GM21723 (cell line): ENCODE results near the gene SHC4.

ENCODE experiments used
- ATAC-seq: cut with Tn5 transposase; IDR thresholded peaks from one replicate; pipeline ENCODE4 v1.9.1; 2021; ENCODE audit warnings: mild to moderate bottlenecking, moderate library complexity; ENCODE audit not compliant: unreplicated experiment

Gene SHC4, protein sequence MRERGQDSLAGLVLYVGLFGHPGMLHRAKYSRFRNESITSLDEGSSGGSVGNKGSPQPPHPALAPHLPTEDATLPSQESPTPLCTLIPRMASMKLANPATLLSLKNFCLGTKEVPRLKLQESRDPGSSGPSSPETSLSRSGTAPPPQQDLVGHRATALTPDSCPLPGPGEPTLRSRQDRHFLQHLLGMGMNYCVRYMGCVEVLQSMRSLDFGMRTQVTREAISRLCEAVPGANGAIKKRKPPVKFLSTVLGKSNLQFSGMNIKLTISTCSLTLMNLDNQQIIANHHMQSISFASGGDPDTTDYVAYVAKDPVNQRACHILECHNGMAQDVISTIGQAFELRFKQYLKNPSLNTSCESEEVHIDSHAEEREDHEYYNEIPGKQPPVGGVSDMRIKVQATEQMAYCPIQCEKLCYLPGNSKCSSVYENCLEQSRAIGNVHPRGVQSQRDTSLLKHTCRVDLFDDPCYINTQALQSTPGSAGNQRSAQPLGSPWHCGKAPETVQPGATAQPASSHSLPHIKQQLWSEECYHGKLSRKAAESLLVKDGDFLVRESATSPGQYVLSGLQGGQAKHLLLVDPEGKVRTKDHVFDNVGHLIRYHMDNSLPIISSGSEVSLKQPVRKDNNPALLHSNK

DNA sequence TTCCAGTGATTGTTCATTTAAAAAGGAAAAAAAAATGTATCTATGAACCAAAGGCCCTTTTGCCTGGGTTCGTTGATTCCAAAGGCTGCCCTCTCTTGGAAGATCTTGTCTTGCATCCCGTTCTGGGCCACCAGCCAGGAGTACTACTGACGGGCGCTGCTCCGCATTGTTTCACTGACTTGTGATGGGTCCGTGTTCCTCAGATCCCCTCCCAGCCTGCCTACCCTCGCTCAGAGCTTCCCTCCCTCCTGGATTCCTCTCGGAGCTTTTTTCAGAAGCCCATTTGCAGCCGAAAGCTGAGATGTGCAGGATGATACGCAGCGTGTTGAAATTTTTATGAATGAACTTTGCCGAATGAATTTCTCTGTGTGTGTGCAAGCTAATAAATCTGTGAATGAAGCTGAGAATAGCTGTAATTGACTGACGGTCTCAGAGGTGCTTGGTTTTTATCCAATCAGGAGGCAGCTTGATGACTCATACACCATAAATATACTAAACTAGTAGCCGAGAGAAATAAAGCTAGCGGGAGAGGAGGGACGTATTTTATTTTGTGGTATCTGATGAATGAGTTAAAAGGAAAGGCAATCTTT is at the start of gene SHC4:
Gene SHC4 (minus strand): TSS at position 396 of the 590 bp plus-strand sequence. CDS start 904 bp downstream, outside the sequence.
- peak; percentile 46 for ATAC-seq

DNA sequence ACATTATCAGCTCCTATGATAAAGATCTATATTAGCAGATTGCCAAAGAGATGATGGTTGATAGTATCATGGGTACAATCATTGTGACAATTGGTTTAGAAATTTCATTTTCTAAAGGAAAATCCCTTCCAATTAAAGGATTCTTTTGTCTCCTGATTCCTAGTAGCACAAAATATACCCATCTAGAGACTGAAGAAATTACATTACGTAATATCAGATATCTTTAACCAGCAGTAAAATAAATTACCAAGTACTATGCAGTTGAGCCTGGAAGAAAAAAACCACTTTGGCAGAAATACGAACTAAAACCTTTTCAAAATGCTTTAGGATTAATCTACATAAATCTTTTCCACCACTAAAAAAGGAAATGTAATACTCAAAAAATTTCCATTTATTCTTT is 35.6 kb upstream of the SHC4 start:
- ATAC-seq: no peak

GRCh38 chr15:48996276-48996675 is 32.6 kb upstream of the SHC4 start:
- no peak for ATAC-seq

DNA sequence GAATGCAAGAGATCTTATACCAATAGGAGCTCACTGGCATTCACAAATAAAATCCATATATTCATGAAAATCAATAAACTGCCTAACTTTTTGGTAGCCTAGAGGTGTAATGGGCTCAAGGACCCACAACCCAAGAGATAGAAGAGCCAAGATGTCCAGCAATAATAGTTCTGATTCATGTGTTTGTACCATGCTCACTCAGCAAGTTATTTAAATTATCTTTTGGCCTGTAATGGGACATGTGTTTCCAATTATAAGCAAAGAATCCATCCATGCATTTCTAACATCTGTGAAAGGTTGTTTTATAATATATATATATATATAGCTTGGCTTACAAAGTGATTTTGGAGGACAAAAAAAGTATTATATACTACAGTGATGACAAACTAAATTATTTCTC is 29.7 kb upstream of the SHC4 start:
- ATAC-seq: no peak

DNA sequence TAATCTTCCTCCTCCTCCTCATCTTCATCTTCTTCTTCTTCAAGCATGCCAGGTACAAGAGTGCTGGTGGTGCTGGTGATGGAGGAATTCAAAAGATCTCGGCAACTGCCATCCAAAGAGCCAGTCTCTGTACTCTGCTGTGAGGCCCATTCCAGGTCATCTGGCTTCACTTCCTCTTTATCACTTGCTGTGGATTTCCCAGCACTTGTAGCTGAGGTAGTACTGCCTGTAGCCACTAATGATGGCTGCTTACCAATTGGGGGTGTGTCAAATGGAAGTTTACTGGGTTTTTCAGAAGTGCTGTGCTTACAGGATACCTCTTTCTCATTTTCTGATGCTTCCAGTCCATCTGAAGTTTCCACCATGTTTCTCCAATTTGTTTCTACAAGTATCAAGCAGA is 28.8 kb upstream of the SHC4 start:
- ATAC-seq: peak; percentile 95

DNA sequence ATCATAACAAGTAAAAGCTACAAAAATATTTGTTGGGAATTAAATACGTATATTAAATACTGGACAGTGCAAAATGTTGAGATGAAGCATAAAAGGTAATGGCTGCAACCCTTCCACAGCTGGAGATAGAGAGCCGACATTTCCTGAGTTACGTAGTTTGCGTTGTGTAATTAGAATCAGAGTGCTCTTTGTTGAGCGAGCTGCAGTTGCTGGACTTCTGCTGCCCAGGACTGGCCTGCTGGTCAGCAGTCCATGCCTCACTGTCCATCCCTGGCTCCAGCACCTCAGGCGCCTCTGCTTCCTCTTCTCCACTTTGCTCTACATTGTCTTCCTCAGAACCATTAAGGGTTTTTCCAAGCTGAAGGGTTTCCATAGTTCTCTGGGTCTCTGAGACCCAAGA is 28.4 kb upstream of the SHC4 start:
- ATAC-seq: no peak

- no peak for ATAC-seq
These were observed 25.5 kb upstream of the SHC4 start for GRCh38 chr15:48989170-48989569.

DNA sequence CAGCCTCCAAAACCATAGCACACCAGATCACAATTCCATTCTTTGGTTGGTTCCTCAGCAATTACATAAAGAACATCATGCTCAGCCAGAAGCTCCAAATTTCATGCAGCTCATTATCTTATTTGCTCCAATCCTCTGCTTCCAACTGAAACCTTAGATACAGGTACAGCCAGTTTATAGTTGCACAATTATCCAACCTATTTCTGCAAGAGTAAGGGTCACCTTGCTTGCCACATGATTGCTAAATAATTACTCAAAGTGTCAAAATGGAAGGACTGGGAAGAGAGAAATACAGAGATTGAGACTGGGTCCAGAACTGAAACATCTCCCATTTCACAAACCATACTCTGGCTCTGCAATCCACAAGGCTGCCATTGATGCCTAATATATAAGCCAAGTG is 23.4 kb upstream of the SHC4 start:
- ATAC-seq: no peak

DNA sequence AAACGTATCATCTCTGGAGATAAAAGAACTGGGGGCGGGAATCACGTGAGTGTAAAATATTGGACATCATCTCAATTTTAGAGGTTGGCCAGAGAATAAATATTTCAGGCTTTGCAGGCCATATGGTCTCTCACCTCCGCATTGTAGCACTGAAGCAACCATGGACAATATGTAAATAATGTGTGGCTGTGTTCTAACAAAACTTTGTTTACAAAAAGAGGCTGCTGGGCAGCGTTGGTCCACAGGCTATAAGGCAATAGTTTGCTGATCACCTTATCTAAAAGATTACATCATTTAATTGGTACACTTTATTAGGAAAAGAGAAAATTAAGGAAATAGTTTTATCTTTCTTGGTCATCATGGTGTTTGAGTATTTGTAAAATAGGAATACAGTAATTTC is 22.5 kb upstream of the SHC4 start:
- ATAC-seq: no peak

GRCh38 chr15:48985516-48985915 is 21.8 kb upstream of the SHC4 start:
- no peak for ATAC-seq

DNA sequence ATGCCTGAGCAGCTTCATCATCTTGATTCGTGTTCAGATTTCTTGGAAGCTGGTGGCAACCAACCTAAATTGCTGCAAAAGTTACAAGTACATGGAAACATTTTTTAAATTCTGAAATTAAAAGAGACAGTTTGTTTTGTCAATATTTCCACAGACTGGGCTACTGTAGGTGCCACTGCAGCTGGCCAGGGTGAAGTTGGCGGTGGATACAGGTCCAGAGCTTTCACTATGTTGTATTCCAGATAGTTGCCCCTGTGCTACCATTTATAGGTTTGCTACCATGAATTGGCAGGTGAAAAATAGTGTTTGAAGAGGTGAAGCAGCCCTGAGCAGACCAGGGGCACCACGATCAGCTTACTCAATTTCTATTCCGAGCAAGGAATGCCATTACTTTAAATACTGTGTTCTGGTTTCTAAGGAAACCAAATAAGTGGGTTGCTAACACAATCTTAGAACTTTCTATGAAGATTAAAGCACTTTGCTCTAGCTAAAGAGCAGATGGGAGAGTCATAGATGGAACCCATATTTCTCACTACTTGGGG is 21.2 kb upstream of the SHC4 start:
- ATAC-seq: no peak

DNA sequence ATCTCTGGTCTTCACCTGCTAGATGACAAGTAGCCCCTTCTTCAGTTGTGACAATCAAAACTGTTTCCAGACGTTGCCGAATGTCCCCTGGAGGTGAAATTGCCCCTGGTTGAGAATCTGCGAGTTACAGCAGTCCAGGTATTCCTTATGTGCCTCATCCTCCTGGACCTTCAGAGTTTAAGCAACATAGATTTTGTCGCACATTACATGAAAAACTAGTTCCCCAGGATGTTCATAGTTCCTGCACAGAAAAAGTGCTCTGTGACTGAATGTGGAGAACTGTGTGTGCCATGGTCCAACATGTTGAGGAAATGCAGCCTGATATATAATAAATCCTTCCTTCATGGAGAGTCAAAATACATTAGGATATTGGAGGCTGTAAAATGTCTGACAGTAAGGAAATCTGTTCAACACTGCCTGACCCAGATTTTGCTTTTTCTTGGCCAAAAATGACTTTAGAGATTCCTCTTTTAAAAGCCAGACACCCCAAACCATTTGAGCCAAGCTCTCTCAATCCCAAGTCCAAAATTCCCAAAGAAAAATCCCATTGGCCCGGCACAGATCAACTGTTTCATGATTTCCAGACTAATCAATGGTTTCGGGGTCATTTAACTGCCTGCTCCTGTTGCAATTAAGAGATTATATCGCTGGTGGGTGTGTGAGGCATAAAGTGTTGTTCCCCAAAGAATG is 20.4 kb upstream of the SHC4 start:
- ATAC-seq: no peak

- no peak for ATAC-seq
These were observed 19.6 kb upstream of the SHC4 start for GRCh38 chr15:48983300-48983699.

GRCh38 chr15:48981941-48982340 is 18.2 kb upstream of the SHC4 start:
- ATAC-seq: no peak

- ATAC-seq: no peak
These were observed 14.9 kb upstream of the SHC4 start for GRCh38 chr15:48978638-48979037.

DNA sequence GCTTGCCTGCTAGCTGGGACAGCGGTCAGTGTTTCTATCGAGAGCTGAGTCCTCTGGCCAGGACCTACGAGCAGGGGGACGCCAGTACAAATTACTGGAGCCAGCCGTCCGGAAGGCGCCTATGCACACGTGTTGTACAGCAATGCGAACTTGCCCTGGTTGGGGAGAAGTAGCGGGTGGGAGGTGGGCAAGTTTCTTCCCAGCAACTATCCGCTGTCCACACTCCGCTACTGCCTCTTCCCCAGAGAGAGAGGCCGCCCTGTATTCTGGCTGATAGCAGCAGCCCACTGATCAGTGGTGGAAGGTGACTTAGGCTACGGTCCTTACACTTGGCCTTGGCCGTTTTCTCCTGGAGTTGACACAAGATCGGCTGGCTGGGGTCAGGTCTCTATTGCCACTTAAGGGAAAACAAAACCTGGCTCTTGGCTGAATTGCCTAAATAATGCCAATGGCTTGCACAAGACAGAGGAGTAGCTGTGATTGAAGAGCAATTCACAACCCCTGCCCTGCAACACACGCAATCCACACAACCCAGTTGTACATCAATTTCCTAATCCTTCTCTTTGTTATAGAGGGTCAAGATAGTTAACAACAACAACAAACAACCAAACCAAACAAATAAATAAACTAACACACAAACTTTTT is 12.8 kb upstream of the SHC4 start:
- ATAC-seq: no peak

GRCh38 chr15:48975472-48976419 is 12.0 kb upstream of the SHC4 start:
- ATAC-seq: peak; percentile 97

GRCh38 chr15:48974882-48975281 is 11.2 kb upstream of the SHC4 start:
- no peak for ATAC-seq

GRCh38 chr15:48972750-48973503 is 9.2 kb upstream of the SHC4 start:
- ATAC-seq: no peak
